ENCODE results near the gene FANCE. TPM values are rescaled to one million over a fixed set of nuclear protein-coding genes. Genes with fewer than 3 reads are reported as not detected.
A peak's percentile ranks its signal among the peaks of the same experiment; 100 is the strongest.

FANCE gene
- total RNA-seq, 1 experiment from 2014 or later, result 13.3 TPM

GRCh38 chr6:35484921-35485392 lies 32.8 kb downstream of the FANCE start:
- no peaks in the 10 kb centered on the region for H3K9me3 Mint-ChIP-seq (ENCODE audit: unreplicated experiment)
- no TSS peak for BruUV-seq (replicated peaks)
- H3K4me1 Mint-ChIP-seq (ENCODE audit: insufficient read depth, unreplicated experiment), result peaks cover 30% of the 10 kb centered on the region
- peak overlapping the region; percentile 88 for H3K27ac Mint-ChIP-seq (ENCODE audit: low read depth, unreplicated experiment)
- peaks cover 6% of the 10 kb centered on the region for H3K36me3 Mint-ChIP-seq (ENCODE audit: insufficient read depth, unreplicated experiment)
- intact Hi-C loops (cut with micrococcal nuclease), result loop anchor here (2.0 kb wide), 1 partner anchor 14 kb away; no protein-coding TSS in a partner anchor
- ChIA-PET CTCF (interaction anchor here (1.0 kb wide), 1 partner anchor 187 kb away, joined by 3 read pairs; no protein-coding TSS in a partner anchor), POLR2A (interaction anchor here (1.2 to 4.1 kb wide), 6 partner anchors 8 to 93 kb away, joined by 3 to 42 read pairs (median 12); partner anchors contain the start of gene TEAD3)
- TF ChIP-seq, protein P1, sequence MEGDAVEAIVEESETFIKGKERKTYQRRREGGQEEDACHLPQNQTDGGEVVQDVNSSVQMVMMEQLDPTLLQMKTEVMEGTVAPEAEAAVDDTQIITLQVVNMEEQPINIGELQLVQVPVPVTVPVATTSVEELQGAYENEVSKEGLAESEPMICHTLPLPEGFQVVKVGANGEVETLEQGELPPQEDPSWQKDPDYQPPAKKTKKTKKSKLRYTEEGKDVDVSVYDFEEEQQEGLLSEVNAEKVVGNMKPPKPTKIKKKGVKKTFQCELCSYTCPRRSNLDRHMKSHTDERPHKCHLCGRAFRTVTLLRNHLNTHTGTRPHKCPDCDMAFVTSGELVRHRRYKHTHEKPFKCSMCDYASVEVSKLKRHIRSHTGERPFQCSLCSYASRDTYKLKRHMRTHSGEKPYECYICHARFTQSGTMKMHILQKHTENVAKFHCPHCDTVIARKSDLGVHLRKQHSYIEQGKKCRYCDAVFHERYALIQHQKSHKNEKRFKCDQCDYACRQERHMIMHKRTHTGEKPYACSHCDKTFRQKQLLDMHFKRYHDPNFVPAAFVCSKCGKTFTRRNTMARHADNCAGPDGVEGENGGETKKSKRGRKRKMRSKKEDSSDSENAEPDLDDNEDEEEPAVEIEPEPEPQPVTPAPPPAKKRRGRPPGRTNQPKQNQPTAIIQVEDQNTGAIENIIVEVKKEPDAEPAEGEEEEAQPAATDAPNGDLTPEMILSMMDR (IDR thresholded peaks at IDR 0.05; ENCODE audit: unreplicated experiment), result no peak
- peak overlapping the region; percentile 60 for H3K4me3 Mint-ChIP-seq (ENCODE audit: unreplicated experiment)
- peak; percentile 70 for DNase-seq (ENCODE audit: unreplicated experiment)
- no peaks in the 10 kb centered on the region for H3K27me3 Mint-ChIP-seq (ENCODE audit: insufficient read depth, unreplicated experiment)

GRCh38 chr6:35485402-35485877 lies 33.3 kb downstream of the FANCE start:
- Mint-ChIP-seq H3K27me3 (ENCODE audit: insufficient read depth, unreplicated experiment) (no peaks in the 10 kb centered on the region), H3K4me3 (ENCODE audit: unreplicated experiment) (peak overlapping the region; percentile 60), H3K27ac (ENCODE audit: low read depth, unreplicated experiment) (peak overlapping the region; percentile 88), H3K36me3 (ENCODE audit: insufficient read depth, unreplicated experiment) (peaks cover 6% of the 10 kb centered on the region), H3K9me3 (ENCODE audit: unreplicated experiment) (no peaks in the 10 kb centered on the region), H3K4me1 (ENCODE audit: insufficient read depth, unreplicated experiment) (peaks cover 30% of the 10 kb centered on the region)
- DNase-seq (ENCODE audit: unreplicated experiment), result peak; percentile 79
- CTCF ChIA-PET, result interaction anchor here (1.0 kb wide), 1 partner anchor 187 kb away, joined by 3 read pairs; no protein-coding TSS in a partner anchor
- POLR2A ChIA-PET, result interaction anchor here (1.2 to 4.7 kb wide), 6 partner anchors 9 to 94 kb away, joined by 3 to 42 read pairs (median 12); partner anchors contain the start of genes RPL10A and TEAD3
- intact Hi-C loops (cut with micrococcal nuclease), result loop anchor here (2.0 kb wide), 1 partner anchor 15 kb away; no protein-coding TSS in a partner anchor
- BruUV-seq (replicated peaks), result no TSS peak
- TF ChIP-seq, protein P1 (IDR thresholded peaks at IDR 0.05; ENCODE audit: unreplicated experiment), result no peak

GRCh38 chr6:35486005-35486925 lies 34.1 kb downstream of the FANCE start:
- peak overlapping the region; percentile 60 for H3K4me3 Mint-ChIP-seq (ENCODE audit: unreplicated experiment)
- no peaks in the 10 kb centered on the region for H3K27me3 Mint-ChIP-seq (ENCODE audit: insufficient read depth, unreplicated experiment)
- no peaks in the 10 kb centered on the region for H3K9me3 Mint-ChIP-seq (ENCODE audit: unreplicated experiment)
- peak overlapping the region; percentile 88 for H3K27ac Mint-ChIP-seq (ENCODE audit: low read depth, unreplicated experiment)
- ChIA-PET POLR2A (interaction anchor here (1.0 to 4.7 kb wide), 8 partner anchors 10 to 227 kb away, joined by 3 to 42 read pairs (median 8); partner anchors contain the start of genes RPL10A, TEAD3 and ZNF76), CTCF (interaction anchor here (0.6 to 1.1 kb wide), 5 partner anchors 18 to 188 kb away, joined by 3 to 5 read pairs (median 3); partner anchors contain the start of gene RPL10A)
- DNase-seq (ENCODE audit: unreplicated experiment), result peak; percentile 90
- peaks cover 6% of the 10 kb centered on the region for H3K36me3 Mint-ChIP-seq (ENCODE audit: insufficient read depth, unreplicated experiment)
- intact Hi-C loops (cut with micrococcal nuclease), result no loop called here
- peaks cover 36% of the 10 kb centered on the region for H3K4me1 Mint-ChIP-seq (ENCODE audit: insufficient read depth, unreplicated experiment)
- BruUV-seq (replicated peaks), result no TSS peak
- TF ChIP-seq, protein P1 (IDR thresholded peaks at IDR 0.05; ENCODE audit: unreplicated experiment), result no peak
